ENCODE results near the gene SAMD8.
"Not testable (repeated sequence)": the region's sequence is repeated elsewhere in the genome, so short reads cannot be mapped to it uniquely, and the experiment has no call there.

DNA sequence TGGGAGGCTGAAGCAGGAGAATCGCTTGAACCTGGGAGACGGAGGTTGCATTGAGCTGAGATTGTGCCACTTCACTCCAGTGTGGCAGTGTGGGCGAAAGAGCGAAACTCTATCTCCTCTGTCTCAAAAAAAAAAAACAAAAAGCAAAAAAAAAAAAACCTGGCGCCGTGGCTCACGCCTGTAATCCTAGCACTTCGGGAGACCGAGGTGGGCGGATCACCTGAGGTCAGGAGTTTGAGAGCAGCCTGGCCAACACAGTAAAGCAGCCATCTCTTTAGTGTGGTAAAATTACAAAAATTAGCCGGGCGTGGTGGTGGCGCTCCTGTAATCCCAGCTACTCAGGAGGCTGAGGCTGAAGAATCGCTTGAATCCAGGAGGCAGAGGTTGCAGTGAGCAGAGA is 95.2 kb downstream of the SAMD8 start:
- TF ChIP-seq, protein P1, sequence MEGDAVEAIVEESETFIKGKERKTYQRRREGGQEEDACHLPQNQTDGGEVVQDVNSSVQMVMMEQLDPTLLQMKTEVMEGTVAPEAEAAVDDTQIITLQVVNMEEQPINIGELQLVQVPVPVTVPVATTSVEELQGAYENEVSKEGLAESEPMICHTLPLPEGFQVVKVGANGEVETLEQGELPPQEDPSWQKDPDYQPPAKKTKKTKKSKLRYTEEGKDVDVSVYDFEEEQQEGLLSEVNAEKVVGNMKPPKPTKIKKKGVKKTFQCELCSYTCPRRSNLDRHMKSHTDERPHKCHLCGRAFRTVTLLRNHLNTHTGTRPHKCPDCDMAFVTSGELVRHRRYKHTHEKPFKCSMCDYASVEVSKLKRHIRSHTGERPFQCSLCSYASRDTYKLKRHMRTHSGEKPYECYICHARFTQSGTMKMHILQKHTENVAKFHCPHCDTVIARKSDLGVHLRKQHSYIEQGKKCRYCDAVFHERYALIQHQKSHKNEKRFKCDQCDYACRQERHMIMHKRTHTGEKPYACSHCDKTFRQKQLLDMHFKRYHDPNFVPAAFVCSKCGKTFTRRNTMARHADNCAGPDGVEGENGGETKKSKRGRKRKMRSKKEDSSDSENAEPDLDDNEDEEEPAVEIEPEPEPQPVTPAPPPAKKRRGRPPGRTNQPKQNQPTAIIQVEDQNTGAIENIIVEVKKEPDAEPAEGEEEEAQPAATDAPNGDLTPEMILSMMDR (IDR thresholded peaks at IDR 0.05; ENCODE audit: insufficient read depth, low read length) = not testable (repeated sequence)
- not testable (repeated sequence) for TF ChIP-seq POLR2AphosphoS5 (IDR thresholded peaks at IDR 0.05; ENCODE audit: low read depth); SPI1 (IDR thresholded peaks at IDR 0.05; ENCODE audit: borderline replicate concordance, low read depth)
- TF ChIP-seq, protein P2, sequence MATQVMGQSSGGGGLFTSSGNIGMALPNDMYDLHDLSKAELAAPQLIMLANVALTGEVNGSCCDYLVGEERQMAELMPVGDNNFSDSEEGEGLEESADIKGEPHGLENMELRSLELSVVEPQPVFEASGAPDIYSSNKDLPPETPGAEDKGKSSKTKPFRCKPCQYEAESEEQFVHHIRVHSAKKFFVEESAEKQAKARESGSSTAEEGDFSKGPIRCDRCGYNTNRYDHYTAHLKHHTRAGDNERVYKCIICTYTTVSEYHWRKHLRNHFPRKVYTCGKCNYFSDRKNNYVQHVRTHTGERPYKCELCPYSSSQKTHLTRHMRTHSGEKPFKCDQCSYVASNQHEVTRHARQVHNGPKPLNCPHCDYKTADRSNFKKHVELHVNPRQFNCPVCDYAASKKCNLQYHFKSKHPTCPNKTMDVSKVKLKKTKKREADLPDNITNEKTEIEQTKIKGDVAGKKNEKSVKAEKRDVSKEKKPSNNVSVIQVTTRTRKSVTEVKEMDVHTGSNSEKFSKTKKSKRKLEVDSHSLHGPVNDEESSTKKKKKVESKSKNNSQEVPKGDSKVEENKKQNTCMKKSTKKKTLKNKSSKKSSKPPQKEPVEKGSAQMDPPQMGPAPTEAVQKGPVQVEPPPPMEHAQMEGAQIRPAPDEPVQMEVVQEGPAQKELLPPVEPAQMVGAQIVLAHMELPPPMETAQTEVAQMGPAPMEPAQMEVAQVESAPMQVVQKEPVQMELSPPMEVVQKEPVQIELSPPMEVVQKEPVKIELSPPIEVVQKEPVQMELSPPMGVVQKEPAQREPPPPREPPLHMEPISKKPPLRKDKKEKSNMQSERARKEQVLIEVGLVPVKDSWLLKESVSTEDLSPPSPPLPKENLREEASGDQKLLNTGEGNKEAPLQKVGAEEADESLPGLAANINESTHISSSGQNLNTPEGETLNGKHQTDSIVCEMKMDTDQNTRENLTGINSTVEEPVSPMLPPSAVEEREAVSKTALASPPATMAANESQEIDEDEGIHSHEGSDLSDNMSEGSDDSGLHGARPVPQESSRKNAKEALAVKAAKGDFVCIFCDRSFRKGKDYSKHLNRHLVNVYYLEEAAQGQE (IDR thresholded peaks at IDR 0.05; ENCODE audit: insufficient replicate concordance, low read depth) = not testable (repeated sequence)
